ENCODE measurements around the gene TMCC1.

DNA sequence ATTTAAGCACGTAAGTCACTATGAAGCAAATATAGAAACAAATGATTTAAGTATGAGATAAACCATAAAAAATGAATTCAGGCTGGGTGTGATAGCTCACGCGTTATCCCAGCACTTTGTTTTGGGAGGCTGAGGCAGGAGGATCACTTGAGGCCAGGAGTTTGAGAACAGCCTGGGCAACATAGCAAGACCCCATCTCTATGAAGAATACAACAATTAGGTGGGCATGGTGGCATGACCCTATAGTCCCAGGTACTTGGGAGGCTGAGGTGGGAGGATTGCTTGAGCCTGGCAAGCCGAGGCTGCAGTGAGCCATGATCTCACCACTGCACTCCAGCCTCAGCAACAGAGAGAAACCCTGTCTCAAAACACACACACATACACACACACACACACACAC, 34.2 kb downstream of the TMCC1 start:
- TF ChIP-seq, protein P1, sequence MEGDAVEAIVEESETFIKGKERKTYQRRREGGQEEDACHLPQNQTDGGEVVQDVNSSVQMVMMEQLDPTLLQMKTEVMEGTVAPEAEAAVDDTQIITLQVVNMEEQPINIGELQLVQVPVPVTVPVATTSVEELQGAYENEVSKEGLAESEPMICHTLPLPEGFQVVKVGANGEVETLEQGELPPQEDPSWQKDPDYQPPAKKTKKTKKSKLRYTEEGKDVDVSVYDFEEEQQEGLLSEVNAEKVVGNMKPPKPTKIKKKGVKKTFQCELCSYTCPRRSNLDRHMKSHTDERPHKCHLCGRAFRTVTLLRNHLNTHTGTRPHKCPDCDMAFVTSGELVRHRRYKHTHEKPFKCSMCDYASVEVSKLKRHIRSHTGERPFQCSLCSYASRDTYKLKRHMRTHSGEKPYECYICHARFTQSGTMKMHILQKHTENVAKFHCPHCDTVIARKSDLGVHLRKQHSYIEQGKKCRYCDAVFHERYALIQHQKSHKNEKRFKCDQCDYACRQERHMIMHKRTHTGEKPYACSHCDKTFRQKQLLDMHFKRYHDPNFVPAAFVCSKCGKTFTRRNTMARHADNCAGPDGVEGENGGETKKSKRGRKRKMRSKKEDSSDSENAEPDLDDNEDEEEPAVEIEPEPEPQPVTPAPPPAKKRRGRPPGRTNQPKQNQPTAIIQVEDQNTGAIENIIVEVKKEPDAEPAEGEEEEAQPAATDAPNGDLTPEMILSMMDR (IDR thresholded peaks at IDR 0.05) = no peak
- no peak for TF ChIP-seq POLR2A (IDR thresholded peaks at IDR 0.05)
